ENCODE results near the gene PDZK1IP1.

GRCh38 chr1:47229886-47230691 is 40.3 kb upstream of the PDZK1IP1 start:
- no peak for TF ChIP-seq CTCF (IDR thresholded peaks at IDR 0.05)
- TF ChIP-seq EZH2 (IDR thresholded peaks at IDR 0.05; ENCODE audit: borderline replicate concordance, insufficient read depth, low read depth, low read length, poor library complexity, severe bottlenecking) = peak; percentile 99
